Measurements from ENCODE around the gene CPB1.
"Not testable (repeated sequence)": the region's sequence is repeated elsewhere in the genome, so short reads cannot be mapped to it uniquely, and the experiment has no call there.

CPB1 gene

GRCh38 chr3:148827585-148827984, at the start of gene CPB1:
Gene CPB1, plus strand, starts transcription at chr3:148827811. Its CDS starts 13 bp downstream, at chr3:148827824.
- no peak within 1 kb of the TSS for H3K9ac ChIP-seq (ENCODE audit: low read depth, low read length)
- H3K27ac ChIP-seq (ENCODE audit: low read length) = no peak within 1 kb of the TSS
- H3K4me1 ChIP-seq (ENCODE audit: insufficient read depth, low read length) = no peaks in the 10 kb centered on the region
- H3K4me2 ChIP-seq (ENCODE audit: insufficient read depth, low read length) = no peak within 1 kb of the TSS
- DNase-seq = no peak
- no peaks in the 10 kb centered on the region for H3K27me3 ChIP-seq (ENCODE audit: insufficient read depth, low read length, poor library complexity)
- H3K9me3 ChIP-seq (ENCODE audit: insufficient read depth, low read length, severe bottlenecking) = no peaks in the 10 kb centered on the region
- no peak within 1 kb of the TSS for H3K4me3 ChIP-seq (ENCODE audit: low read depth in 1 of 2, low read length in 2 of 2)
- TF ChIP-seq CTCF (IDR thresholded peaks at IDR 0.05; ENCODE audit: borderline replicate concordance, extremely low read depth, low read length, poor library complexity, severe bottlenecking) = no peak
- TF ChIP-seq EZH2 (IDR thresholded peaks at IDR 0.05; ENCODE audit: borderline replicate concordance, low read depth, low read length, severe bottlenecking) = no peak
- H2AFZ ChIP-seq (ENCODE audit: low read depth, low read length) = no peak within 1 kb of the TSS
- no peak for ATAC-seq (ENCODE audit: insufficient read depth, low read depth)
- H3K79me2 ChIP-seq (ENCODE audit: insufficient read depth, low read length) = no peaks in the 10 kb centered on the region
- H3K36me3 ChIP-seq (ENCODE audit: insufficient read depth, low read length) = no peaks in the 10 kb centered on the region
- H4K20me1 ChIP-seq (ENCODE audit: insufficient read depth, low read length) = no peaks in the 10 kb centered on the region

- Histone ChIP-seq H2AFZ (ENCODE audit: low read depth, low read length) (no peak overlapping the region), H3K4me3 (ENCODE audit: low read depth in 1 of 2, low read length in 2 of 2) (no peak overlapping the region), H3K4me1 (ENCODE audit: insufficient read depth, low read length) (no peaks in the 10 kb centered on the region), H4K20me1 (ENCODE audit: insufficient read depth, low read length) (no peaks in the 10 kb centered on the region), H3K4me2 (ENCODE audit: insufficient read depth, low read length) (no peak overlapping the region), H3K27me3 (ENCODE audit: insufficient read depth, low read length, poor library complexity) (no peaks in the 10 kb centered on the region), H3K36me3 (ENCODE audit: insufficient read depth, low read length) (no peaks in the 10 kb centered on the region), H3K79me2 (ENCODE audit: insufficient read depth, low read length) (no peaks in the 10 kb centered on the region), H3K9me3 (ENCODE audit: insufficient read depth, low read length, severe bottlenecking) (no peaks in the 10 kb centered on the region), H3K9ac (ENCODE audit: low read depth, low read length) (no peak overlapping the region), H3K27ac (ENCODE audit: low read length) (no peak overlapping the region)
- DNase-seq = no peak
- no peak for ATAC-seq (ENCODE audit: insufficient read depth, low read depth)
- TF ChIP-seq EZH2 (IDR thresholded peaks at IDR 0.05; ENCODE audit: borderline replicate concordance, low read depth, low read length, severe bottlenecking) (no peak), CTCF (IDR thresholded peaks at IDR 0.05; ENCODE audit: borderline replicate concordance, extremely low read depth, low read length, poor library complexity, severe bottlenecking) (no peak)
These were observed 48.7 kb upstream of the CPB1 start for GRCh38 chr3:148778926-148779325.

- ATAC-seq (ENCODE audit: insufficient read depth, low read depth); H3K27ac ChIP-seq (ENCODE audit: low read length); H3K9me3 ChIP-seq (ENCODE audit: insufficient read depth, low read length, severe bottlenecking); DNase-seq; H3K79me2 ChIP-seq (ENCODE audit: insufficient read depth, low read length); H3K4me1 ChIP-seq (ENCODE audit: insufficient read depth, low read length); H3K9ac ChIP-seq (ENCODE audit: low read depth, low read length); H2AFZ ChIP-seq (ENCODE audit: low read depth, low read length); H3K4me2 ChIP-seq (ENCODE audit: insufficient read depth, low read length); H3K27me3 ChIP-seq (ENCODE audit: insufficient read depth, low read length, poor library complexity); H4K20me1 ChIP-seq (ENCODE audit: insufficient read depth, low read length); H3K36me3 ChIP-seq (ENCODE audit: insufficient read depth, low read length); H3K4me3 ChIP-seq (ENCODE audit: low read depth in 1 of 2, low read length in 2 of 2): not testable (repeated sequence)
These were observed 42.6 kb upstream of the CPB1 start for GRCh38 chr3:148785026-148785425.

- not testable (repeated sequence) for H3K4me2 ChIP-seq (ENCODE audit: insufficient read depth, low read length); H4K20me1 ChIP-seq (ENCODE audit: insufficient read depth, low read length); DNase-seq; H2AFZ ChIP-seq (ENCODE audit: low read depth, low read length); H3K27me3 ChIP-seq (ENCODE audit: insufficient read depth, low read length, poor library complexity); H3K9me3 ChIP-seq (ENCODE audit: insufficient read depth, low read length, severe bottlenecking); H3K27ac ChIP-seq (ENCODE audit: low read length); H3K4me1 ChIP-seq (ENCODE audit: insufficient read depth, low read length); H3K9ac ChIP-seq (ENCODE audit: low read depth, low read length); H3K4me3 ChIP-seq (ENCODE audit: low read depth in 1 of 2, low read length in 2 of 2); ATAC-seq (ENCODE audit: insufficient read depth, low read depth); H3K79me2 ChIP-seq (ENCODE audit: insufficient read depth, low read length); H3K36me3 ChIP-seq (ENCODE audit: insufficient read depth, low read length)
These were observed 41.5 kb upstream of the CPB1 start for GRCh38 chr3:148786159-148786558.

Data from DND-41 (cell line).